Fibroblast of lung (primary cell): Measurements from ENCODE around the gene CCDC127.
"Not testable (repeated sequence)": the region's sequence is repeated elsewhere in the genome, so short reads cannot be mapped to it uniquely, and the experiment has no call there.

Source experiments
- EZH2 ChIP-seq: IDR thresholded peaks from 2 replicates; pipeline ENCODE4 v1.5.1; 2012; ENCODE audit warnings: low read length, control low read depth, mild to moderate bottlenecking; ENCODE audit errors: missing control alignments
- TF ChIP-seq, protein P1 (sequence below), 2 donors: IDR thresholded peaks in 1 of 2; conservative IDR thresholded peaks in 1 of 2; 1 replicate in 1 of 2; 2 replicates in 1 of 2; pipeline ENCODE4 v1.5.1; 2011 to 2012; ENCODE audit warnings: low read length in 2 of 2, control low read depth in 1 of 2, inconsistent platforms in 1 of 2, low read depth in 1 of 2, mild to moderate bottlenecking in 1 of 2

- TF ChIP-seq, protein P1, sequence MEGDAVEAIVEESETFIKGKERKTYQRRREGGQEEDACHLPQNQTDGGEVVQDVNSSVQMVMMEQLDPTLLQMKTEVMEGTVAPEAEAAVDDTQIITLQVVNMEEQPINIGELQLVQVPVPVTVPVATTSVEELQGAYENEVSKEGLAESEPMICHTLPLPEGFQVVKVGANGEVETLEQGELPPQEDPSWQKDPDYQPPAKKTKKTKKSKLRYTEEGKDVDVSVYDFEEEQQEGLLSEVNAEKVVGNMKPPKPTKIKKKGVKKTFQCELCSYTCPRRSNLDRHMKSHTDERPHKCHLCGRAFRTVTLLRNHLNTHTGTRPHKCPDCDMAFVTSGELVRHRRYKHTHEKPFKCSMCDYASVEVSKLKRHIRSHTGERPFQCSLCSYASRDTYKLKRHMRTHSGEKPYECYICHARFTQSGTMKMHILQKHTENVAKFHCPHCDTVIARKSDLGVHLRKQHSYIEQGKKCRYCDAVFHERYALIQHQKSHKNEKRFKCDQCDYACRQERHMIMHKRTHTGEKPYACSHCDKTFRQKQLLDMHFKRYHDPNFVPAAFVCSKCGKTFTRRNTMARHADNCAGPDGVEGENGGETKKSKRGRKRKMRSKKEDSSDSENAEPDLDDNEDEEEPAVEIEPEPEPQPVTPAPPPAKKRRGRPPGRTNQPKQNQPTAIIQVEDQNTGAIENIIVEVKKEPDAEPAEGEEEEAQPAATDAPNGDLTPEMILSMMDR (conservative IDR thresholded peaks at IDR 0.05 in 1 of 2, IDR thresholded peaks at IDR 0.05 in 1 of 2; ENCODE audit: low read depth in 1 of 2, low read length in 2 of 2) = not testable (repeated sequence)
- not testable (repeated sequence) for TF ChIP-seq EZH2
These were observed 15.5 kb upstream of the CCDC127 start for GRCh38 chr5:233426-233825.
